ENCODE measurements around the gene NCKAP1. TPM values are rescaled to one million over a fixed set of nuclear protein-coding genes. Genes with fewer than 3 reads are reported as not detected.
A peak's percentile ranks its signal among the peaks of the same experiment; 100 is the strongest.

NCKAP1 gene
- total and polyA plus RNA-seq, 4 donors, result 36.4 to 194 (median 73.1) TPM

- no peak overlapping the region for H3K9ac ChIP-seq (ENCODE audit: insufficient read depth in 1 of 2, low read length in 2 of 2)
- peak overlapping the region in 1 of 2 donors; percentile 21 for H3K27ac ChIP-seq (ENCODE audit: low read depth in 1 of 2, low read length in 1 of 2)
- no peak for TF ChIP-seq CTCF (IDR thresholded peaks at IDR 0.05; ENCODE audit: control extremely low read depth, extremely low read depth)
- no peaks in the 10 kb centered on the region for H3K9me3 ChIP-seq (ENCODE audit: control insufficient read depth in 4 of 4, insufficient read depth in 3 of 4, low read length in 3 of 4)
- no peak for ATAC-seq (ENCODE audit: insufficient read depth, low FRiP score)
- no peak for DNase-seq
- H3K4me3 ChIP-seq, result no peak overlapping the region
- no peaks in the 10 kb centered on the region for H3K27me3 ChIP-seq (ENCODE audit: control insufficient read depth in 3 of 3, insufficient read depth in 3 of 3, low read length in 2 of 3)
- no peaks in the 10 kb centered on the region for H3K36me3 ChIP-seq (ENCODE audit: control insufficient read depth in 4 of 4, insufficient read depth in 4 of 4, low read length in 4 of 4)
- 77 to 81% methylated on average over 2 of the region's 2 CpGs for WGBS, 2 donors
- peaks cover 0 to 27% (median 3%) of the 10 kb centered on the region in 5 donors for H3K4me1 ChIP-seq (ENCODE audit: control insufficient read depth in 5 of 5, insufficient read depth in 5 of 5, low read length in 5 of 5)
These were observed 26.5 kb downstream of the NCKAP1 start for GRCh38 chr2:183011743-183012142.

- Histone ChIP-seq H3K27ac (ENCODE audit: low read depth in 1 of 2, low read length in 1 of 2) (no peak overlapping the region), H3K4me1 (ENCODE audit: control insufficient read depth in 5 of 5, insufficient read depth in 5 of 5, low read length in 5 of 5) (peaks cover 0 to 29% (median 3%) of the 10 kb centered on the region in 5 donors), H3K9me3 (ENCODE audit: control insufficient read depth in 4 of 4, insufficient read depth in 3 of 4, low read length in 3 of 4) (no peaks in the 10 kb centered on the region), H3K36me3 (ENCODE audit: control insufficient read depth in 4 of 4, insufficient read depth in 4 of 4, low read length in 4 of 4) (no peaks in the 10 kb centered on the region), H3K4me3 (no peak overlapping the region), H3K9ac (ENCODE audit: insufficient read depth in 1 of 2, low read length in 2 of 2) (no peak overlapping the region), H3K27me3 (ENCODE audit: control insufficient read depth in 3 of 3, insufficient read depth in 3 of 3, low read length in 2 of 3) (no peaks in the 10 kb centered on the region)
- DNase-seq (peak in 1 of 3 donors; percentile 7), ATAC-seq (ENCODE audit: insufficient read depth, low FRiP score) (peak; percentile 11)
- no peak for TF ChIP-seq CTCF (IDR thresholded peaks at IDR 0.05; ENCODE audit: control extremely low read depth, extremely low read depth)
- 76 to 83% methylated on average over 5 of the region's 5 CpGs for WGBS, 2 donors
These were observed 28.1 kb downstream of the NCKAP1 start for GRCh38 chr2:183010112-183010511.

GRCh38 chr2:183009249-183009899 lies 28.9 kb downstream of the NCKAP1 start:
- DNase-seq (no peak), ATAC-seq (ENCODE audit: insufficient read depth, low FRiP score) (no peak)
- Histone ChIP-seq H3K9ac (ENCODE audit: insufficient read depth in 1 of 2, low read length in 2 of 2) (no peak overlapping the region), H3K4me3 (no peak overlapping the region), H3K9me3 (ENCODE audit: control insufficient read depth in 4 of 4, insufficient read depth in 3 of 4, low read length in 3 of 4) (no peaks in the 10 kb centered on the region), H3K36me3 (ENCODE audit: control insufficient read depth in 4 of 4, insufficient read depth in 4 of 4, low read length in 4 of 4) (no peaks in the 10 kb centered on the region), H3K27ac (ENCODE audit: low read depth in 1 of 2, low read length in 1 of 2) (no peak overlapping the region), H3K27me3 (ENCODE audit: control insufficient read depth in 3 of 3, insufficient read depth in 3 of 3, low read length in 2 of 3) (no peaks in the 10 kb centered on the region), H3K4me1 (ENCODE audit: control insufficient read depth in 5 of 5, insufficient read depth in 5 of 5, low read length in 5 of 5) (peaks cover 0 to 28% (median 3%) of the 10 kb centered on the region in 5 donors)
- 90% methylated on average over 3 of the region's 3 CpGs for WGBS, 2 donors
- no peak for TF ChIP-seq CTCF (IDR thresholded peaks at IDR 0.05; ENCODE audit: control extremely low read depth, extremely low read depth)

- ATAC-seq (ENCODE audit: insufficient read depth, low FRiP score), result no peak
These were observed 36.3 kb downstream of the NCKAP1 start for GRCh38 chr2:183001948-183002347.

More at GRCh38 chr2:183001948-183002347, 36.3 kb downstream of the NCKAP1 start:
- no peak overlapping the region for H3K4me3 ChIP-seq
- no peaks in the 10 kb centered on the region for H3K9me3 ChIP-seq (ENCODE audit: control insufficient read depth in 4 of 4, insufficient read depth in 3 of 4, low read length in 3 of 4)
- H3K27me3 ChIP-seq (ENCODE audit: control insufficient read depth in 3 of 3, insufficient read depth in 3 of 3, low read length in 2 of 3), result no peaks in the 10 kb centered on the region
- no peak overlapping the region for H3K27ac ChIP-seq (ENCODE audit: low read depth in 1 of 2, low read length in 1 of 2)
- H3K4me1 ChIP-seq (ENCODE audit: control insufficient read depth in 5 of 5, insufficient read depth in 5 of 5, low read length in 5 of 5), result peaks cover 0 to 9% (median 0%) of the 10 kb centered on the region in 5 donors
- DNase-seq, result no peak
- WGBS, 2 donors, result 90 to 96% methylated on average over 2 of the region's 2 CpGs
- no peak overlapping the region for H3K9ac ChIP-seq (ENCODE audit: insufficient read depth in 1 of 2, low read length in 2 of 2)
- TF ChIP-seq CTCF (IDR thresholded peaks at IDR 0.05; ENCODE audit: control extremely low read depth, extremely low read depth), result no peak
- peaks cover 0 to 17% (median 7%) of the 10 kb centered on the region in 4 donors for H3K36me3 ChIP-seq (ENCODE audit: control insufficient read depth in 4 of 4, insufficient read depth in 4 of 4, low read length in 4 of 4)

Data from lung (tissue), 12 donors.